Stimulated activated naive CD8-positive, alpha-beta T cell treated with anti-CD3 and anti-CD28 coated beads, Interleukin-15, Interleukin-2, amounts not matched to agents 100 U/mL and 50 U/mL, for 24 hours (primary cell): ENCODE results near the gene TPK1.
"Not testable (repeated sequence)": the region's sequence is repeated elsewhere in the genome, so short reads cannot be mapped to it uniquely, and the experiment has no call there.

Experiments used
- ATAC-seq: fragments of 150-1000 bp; cut with Tn5 transposase; one replicate; pipeline ENCODE4 v1.10.0; 2021
- DNase-seq: peaks from one replicate; pipeline ENCODE4 v3.0.0; 2021

TPK1 gene

DNA sequence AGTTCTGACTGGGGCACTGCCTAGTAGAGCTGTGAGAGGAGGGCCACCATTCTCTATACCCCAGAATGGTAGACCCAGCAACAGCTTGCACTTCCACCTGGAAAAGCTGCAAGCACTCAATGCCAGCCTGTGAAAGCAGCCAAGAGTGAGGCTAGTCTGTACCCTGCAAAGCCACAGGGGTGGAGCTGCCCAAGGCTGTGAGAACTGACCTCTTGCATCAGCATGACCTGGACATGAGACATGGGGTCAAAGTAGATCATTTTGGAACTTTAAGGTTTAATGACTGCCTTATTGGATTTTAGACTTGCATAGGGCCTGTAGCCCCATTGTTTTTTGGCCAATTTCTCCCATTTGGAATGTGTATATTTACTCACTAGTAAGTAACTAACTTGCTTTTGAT lies 206.3 kb downstream of the TPK1 start:
- no peak for ATAC-seq
- DNase-seq, result no peak

DNA sequence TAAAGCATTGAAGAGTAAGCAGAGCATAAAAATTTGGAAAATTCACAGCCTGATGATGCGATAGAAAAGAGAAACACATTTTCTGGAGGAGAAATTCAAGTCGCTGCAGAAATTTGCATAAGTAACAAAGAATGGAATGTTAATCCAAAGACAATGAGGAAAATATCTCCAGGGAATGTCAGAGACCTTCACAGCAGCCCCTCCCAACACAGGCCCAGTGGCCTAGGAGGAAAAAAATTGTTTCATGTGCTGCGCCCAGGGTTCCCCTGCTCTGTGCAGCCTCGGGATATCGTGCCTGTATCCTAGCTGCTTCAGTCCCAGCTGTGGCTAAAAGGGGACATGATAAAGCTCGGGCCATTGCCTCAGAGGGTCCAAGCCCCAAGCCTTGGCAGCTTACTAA lies 206.8 kb downstream of the TPK1 start:
- DNase-seq (no peak), ATAC-seq (no peak)

DNA sequence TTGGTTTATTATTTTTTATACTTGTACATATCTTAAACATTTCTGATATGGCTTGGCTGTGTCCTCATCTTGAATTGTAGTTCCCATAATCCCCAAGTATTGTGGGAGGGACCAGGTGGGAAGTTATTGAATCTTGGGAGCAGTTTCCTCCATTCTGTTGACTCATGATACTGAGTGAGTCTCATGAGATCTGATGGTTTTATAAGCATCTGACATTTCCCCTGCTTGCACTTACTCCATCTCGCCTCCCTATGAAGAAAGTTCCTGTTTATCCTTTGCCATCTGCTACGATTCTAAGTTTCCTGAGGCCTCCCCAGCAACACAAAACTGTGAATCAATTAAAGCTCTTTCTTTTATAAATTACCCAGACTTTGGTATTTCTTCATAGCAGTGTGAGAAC lies 207.7 kb downstream of the TPK1 start:
- DNase-seq (no peak), ATAC-seq (no peak)

DNA sequence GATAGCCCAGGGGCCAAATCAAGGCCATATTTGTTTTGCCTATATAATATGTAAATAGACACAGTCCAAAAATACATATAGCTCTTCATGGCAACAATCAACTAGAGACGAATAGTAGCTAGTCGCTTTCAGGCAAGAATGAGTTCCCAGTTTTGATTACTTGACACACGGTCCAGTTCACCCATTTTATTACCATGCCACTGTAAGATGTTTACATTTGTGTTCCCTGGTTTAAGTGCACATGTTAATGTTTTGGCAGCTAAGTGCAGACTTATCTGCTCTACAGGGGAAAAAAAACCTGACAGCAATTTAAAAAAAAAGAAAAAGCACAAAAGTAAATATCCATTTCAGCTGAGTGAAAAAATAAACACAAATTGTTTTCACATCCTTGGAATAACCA lies 213.1 kb downstream of the TPK1 start:
- ATAC-seq (no peak), DNase-seq (no peak)

DNA sequence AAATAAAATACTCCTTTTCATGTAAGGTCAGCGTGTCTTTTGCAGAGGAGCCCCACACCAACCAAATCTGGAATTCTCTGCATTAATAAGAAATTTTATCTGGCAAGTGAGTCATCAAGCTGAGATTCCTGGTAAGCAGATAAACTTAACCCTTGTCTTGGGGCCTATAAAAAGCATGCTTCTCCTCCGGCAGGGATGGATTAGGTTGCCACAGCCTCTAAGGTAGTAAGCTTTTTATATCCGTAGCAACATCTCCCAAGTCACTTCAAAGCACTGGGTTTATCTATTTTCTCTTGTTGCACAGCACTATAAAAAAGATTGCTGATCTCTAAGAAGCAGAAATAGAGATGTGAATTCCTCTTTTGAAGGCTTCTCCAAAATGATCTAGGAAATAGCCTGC lies 229.6 kb downstream of the TPK1 start:
- ATAC-seq, result no peak
- no peak for DNase-seq

DNA sequence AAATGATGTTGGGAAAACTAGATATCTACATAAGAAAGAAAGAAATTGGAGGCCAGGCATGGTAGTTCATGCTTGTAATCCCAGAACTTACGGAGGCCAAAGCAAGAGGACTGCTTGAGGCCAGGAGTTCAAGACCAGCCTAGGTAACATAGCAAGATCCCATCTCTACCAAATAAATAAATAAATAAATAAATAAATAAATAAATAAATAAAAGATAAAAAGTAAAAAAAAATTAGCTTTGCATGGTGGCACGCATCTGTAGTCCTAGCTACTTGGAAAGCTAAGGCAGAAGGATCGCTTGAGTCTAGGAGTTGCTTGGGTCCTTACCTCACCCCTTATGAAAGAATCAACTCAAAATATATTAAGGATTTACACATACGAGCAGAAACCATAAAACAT lies 238.9 kb downstream of the TPK1 start:
- DNase-seq (no peak), ATAC-seq (no peak)

DNA sequence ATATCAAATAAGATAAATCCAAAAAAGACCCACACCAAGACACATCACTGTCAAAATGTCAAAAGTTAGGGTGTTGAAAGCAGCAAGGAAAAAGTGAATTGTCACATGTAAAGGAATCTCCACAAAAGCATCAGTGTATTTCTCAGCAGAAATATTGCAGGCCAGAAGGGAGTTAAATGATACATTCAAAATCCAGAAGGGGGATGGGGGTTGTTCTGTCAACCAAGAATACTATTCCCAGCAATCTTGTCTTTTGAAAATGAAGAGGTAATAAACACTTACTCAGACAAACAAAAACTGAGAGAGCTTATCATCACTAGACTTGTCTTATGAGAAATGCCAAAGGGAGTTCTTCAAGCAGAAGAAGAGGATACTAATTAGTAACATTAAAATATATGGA lies 241.3 kb downstream of the TPK1 start:
- ATAC-seq (no peak), DNase-seq (no peak)

DNA sequence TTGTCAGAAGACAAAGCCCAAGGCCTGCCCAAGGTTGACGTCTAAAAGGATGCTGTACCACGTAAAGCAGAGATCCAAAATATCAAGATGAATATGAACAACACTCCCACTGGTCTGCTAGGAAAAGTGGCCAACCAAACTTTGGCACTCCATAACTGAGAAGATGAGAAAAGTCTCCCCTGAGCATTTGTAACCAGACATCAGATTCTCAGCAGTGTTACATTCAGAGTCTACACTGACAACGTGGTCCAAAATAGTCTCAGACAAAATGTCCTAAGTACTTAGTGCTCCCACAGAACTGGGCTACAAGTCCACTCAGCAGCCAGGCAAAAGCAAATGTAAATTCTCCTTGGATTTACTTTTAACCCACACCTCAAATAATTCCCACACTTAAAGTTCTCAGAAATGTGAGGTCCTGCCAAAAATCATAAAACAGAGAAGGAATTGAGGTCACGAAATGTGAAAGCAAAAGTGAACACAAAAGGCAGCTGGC lies 247.2 kb downstream of the TPK1 start:
- ATAC-seq, result no peak
- no peak for DNase-seq

DNA sequence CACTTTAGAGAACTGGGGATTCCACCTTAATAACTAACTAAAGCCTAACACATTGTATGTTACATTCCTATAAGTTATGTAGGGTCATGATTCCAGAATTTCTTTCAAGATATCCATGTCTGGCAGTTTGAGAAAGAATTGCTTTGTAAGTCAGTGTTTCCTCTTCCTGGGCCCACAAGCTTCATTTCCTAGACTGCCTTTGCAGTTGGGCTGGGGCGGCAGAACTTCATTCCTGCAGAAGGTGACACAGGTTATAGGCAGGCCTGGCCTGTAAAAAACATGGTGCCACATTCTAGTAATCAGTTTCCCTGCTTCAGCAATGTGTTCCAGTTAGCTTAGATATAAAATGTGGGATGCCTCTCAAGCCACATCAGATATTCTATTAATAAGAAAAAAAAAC lies 248.2 kb downstream of the TPK1 start:
- no peak for DNase-seq
- no peak for ATAC-seq

DNA sequence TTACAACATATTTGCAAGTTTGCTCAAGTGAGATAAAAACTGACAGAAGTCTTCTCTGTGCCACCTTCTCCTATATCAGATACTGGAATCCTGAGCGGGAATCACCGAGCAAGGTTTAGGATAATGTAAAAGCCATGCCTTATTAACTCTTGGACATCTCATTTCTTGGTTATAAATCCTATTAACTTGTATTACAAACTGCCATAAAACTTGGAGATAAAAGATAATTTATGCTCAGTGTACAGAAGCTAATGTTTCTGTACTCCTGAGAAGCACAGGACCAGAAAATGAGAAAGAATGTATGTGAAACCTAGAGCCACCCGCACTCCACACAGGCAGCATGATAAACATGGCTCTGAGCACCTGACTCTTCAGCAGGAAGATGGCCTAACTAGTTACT lies 251.1 kb downstream of the TPK1 start:
- DNase-seq, result no peak
- ATAC-seq, result no peak

DNA sequence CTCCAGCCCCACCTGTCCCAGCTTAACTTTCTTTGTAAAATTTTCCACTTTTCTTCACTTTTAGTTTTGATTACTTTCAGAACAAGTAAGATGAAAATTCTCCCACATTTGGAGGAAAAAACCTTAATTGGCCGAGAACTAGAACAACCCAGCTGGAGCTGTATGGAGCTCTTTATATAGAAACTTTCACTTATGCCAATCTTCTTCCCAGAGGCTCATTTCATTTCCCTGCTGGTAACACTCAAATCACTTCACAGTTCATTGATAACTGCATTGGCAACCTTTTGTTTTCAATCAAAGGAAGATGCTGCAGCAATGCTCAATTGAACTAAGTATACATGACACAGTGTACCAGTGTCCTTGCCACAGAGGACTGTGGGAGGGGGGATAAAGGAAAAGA lies 256.2 kb downstream of the TPK1 start:
- DNase-seq (no peak), ATAC-seq (no peak)

DNA sequence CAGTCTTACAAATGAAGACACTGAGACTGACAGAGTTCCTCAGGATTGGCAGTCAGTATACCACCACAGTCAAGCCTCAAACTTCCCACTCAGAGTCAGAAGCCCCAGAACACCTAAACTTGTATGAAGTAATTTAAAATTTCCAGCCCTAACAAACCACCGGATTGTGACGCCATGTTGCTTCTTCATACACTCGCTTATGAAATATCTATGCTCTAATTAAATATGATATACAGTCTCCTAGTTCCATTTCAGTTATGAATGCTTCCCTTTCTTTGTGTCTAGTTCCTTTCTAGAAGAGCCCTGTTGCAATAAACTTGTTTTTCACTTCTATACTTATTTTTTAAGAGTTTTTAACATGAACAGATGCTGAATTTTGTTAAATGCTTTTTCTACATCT lies 260.4 kb downstream of the TPK1 start:
- DNase-seq (no peak), ATAC-seq (no peak)

DNA sequence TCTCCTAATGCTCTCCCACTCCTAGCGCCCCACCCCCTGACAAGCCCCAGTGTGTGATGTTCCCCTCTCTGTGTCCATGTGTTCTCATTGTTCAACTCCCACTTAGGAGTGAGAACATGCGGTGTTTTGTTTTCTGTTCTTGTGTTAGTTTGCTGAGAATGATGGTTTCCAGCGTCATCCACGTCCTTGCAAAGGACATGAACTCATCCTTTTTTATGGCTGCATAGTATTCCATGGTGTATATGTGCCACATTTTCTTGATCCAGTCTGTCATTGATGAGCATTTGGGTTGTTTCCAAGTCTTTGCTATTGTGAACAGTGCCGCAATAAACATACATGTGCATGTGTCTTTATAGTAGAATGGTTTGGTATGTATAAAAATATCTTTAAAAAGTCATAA lies 261.1 kb downstream of the TPK1 start:
- not testable (repeated sequence) for DNase-seq, ATAC-seq

DNA sequence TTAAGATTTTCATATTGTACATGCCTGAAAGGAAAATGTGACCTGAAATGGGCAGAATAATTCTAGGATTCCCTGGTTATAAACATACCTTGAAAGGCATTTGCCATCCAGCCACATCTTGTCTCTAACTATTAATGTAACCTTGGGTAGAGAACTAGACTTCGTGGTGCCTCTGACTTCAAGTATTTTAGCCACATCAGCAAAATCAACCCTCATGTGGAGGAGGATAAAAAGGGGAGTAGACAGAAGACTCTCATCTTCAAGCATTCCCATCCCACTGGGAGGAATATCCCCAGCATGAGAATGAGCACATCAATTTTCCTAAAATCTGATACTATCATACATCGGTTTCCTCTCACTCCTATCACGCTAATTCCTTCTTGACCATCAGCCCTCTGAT lies 267.6 kb downstream of the TPK1 start:
- ATAC-seq (no peak), DNase-seq (no peak)

DNA sequence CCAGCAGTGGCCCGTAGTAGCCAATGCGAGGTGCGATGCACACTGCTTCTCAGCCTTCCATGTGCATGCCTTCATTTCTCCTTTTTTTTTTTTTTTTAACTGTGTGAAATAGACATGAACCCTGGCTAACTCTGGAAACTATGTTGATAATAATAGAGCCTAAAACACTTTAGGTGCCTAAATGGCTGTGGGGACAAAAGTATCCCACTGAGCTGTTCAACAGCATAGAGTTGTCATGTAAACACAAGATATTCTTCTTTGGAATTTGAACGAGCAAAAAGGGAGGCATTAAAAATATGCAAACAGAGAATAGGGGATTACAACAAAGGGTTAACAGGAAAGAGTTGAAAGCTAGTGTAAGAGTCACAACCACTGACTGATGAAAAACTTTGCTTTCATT lies 270.3 kb downstream of the TPK1 start:
- no peak for ATAC-seq
- DNase-seq, result no peak

DNA sequence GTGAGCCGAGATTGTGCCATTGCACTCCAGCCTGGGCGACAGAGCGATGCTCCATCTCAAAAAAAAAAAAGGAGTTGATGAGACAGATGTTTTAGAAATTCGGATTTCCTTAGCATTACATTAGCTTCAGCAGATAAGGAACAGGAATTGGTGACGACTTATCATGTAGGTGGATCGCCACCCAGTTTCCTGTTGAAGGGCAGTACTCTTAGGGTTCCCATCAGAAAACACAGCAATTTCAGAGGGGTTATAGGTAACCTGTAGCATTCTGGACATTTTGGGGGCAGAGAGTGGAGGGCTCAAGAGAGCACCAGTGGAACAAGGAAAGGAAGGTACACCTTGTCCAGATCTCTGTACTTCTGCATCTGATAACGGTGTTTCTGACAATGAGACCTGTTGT lies 286.0 kb downstream of the TPK1 start:
- DNase-seq, result no peak
- ATAC-seq, result no peak

DNA sequence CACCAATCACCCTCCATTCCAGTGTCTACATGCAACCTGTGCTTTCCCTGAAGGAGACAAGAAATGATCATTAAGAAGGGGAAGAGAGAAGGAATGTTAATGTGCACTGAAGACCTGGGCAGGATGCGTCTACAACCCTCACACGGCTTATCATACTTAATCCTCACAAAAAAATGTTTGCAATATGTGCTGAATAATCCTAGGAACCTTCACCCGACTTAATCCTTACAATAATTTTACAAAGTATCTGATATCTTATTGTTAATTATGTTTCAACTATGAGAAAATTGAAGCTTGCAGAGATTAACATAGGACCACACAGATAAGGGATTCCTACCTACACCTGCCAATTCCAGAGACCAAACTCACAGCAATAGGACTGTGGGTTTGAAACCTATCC lies 287.3 kb downstream of the TPK1 start:
- ATAC-seq, result no peak

DNA sequence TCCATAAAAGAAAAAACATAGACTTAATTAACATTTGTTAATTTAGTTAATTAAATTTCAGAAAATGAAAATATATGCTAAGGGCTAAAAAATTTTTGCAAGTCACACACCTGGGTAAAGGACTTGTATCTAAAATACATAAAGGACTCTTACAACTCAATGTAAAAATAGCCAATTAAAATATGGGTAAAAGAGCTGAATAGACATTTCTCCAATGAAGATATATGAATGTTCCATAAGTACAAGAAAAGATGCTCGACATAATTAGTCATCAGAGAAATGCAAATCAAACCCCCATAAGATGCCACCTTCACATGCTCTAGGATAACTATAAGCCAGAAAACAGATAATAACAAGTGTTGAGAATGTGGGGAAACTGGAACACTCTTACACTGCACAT lies 288.0 kb downstream of the TPK1 start:
- DNase-seq (no peak), ATAC-seq (no peak)

More for the DNA sequence above, 287.3 kb downstream of the TPK1 start:
- no peak for DNase-seq

DNA sequence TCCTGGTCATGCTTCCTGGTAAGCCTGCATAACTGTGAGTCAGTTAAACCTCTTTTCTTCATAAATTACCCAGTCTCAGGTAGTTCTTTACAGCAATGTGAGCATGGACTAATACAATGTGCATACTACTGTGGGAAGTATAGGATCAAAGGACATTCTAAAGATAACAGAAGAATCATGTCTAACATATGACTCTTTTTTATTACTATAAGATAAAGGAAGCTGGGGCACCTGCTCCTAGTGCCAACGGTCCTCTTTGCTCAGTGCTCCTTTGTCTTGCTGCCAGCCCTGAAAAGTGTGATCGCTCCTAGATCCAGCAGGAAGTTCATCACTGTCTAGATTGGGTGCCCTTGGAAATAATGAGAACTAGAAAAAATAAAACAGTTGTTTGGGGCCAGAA lies 289.1 kb downstream of the TPK1 start:
- DNase-seq (no peak), ATAC-seq (no peak)

DNA sequence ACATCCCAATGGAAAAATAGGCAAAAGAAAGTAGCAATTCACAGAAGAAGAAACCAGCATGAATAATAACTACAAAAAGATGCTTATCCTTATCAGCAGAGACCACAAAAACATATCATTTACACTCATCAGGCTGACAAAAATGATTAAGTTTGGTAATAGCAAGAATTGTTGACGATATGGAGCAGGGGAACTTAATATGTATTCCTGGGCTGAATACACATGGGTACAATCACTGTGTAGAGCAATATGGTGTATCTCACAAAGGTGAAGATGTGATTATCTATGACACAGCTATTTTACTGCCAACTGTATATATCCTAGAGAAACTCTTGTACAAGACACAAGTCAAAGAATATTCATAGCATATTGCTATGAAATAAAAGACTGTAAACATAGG lies 290.5 kb downstream of the TPK1 start:
- DNase-seq, result no peak
- ATAC-seq, result no peak

DNA sequence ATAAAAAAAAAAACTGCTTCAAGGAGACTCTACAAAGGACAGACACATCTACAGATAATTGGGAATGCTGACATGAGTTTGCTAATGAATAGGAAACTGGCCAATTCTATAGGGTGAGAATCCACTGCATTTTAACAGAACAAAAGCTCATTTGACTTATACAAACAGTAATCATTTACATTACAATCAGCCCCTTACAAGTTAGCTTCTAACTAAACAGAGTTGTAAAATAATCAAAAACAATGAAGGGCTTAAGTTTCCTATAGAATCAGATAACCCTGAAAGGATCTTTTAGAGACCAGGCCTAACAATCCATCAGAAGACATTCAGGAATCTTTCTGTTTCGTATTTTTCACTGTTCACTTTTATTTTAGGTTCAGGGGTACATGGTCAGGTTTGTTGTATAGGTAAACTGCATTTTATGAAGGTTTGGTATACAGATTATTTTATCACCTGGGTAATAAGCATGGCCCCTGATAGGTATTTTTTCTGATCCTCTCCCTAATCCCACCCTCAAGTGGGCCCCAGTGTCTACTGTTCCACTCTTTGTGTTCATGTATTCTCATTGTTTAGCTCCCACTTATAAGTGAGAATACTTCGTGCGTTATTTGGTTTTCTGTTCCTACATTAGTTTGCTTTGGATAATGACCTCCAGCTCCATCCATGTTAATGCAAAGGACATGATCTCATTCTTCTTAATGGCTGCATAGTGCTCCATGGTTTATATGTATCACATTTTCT lies 301.0 kb downstream of the TPK1 start:
- DNase-seq, result no peak
- no peak for ATAC-seq

DNA sequence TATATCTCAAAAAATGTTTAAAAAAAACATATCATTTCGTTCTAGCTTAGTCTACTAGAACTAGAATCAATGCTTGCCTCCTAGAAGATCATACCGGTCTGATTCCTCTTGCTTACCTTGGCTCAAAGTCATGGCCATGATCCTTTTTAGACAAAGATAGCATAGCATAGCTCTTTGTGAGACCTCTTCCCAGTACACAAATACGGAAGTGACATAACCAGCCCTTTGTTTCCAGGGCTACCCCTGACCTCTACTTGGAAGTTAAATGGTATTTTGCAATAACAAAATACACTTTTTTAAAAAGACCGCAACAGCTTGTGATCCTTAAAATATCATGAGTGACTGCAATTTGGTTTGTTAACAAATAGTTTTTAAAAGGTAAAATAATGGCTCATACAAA lies 301.7 kb downstream of the TPK1 start:
- DNase-seq, result no peak
- no peak for ATAC-seq

DNA sequence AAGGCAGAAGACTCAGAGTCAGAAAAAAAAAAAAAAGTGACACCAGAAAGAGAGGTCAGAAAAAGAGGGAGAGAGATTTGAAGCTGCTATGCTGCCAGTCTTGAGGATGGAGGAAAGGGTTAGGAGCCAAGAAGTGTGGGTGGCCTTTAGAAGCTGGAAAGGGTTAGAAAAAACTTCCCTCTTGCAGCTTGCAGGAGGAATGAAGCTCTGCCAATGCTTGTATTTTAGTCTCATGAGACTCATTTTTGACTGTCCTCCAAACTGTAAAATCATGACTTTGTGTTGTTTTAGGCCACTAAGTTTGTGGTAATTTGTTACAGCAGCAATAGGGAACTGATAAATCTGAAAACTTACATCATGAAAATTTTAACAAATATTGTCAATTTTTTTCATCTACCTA lies 304.7 kb downstream of the TPK1 start:
- no peak for DNase-seq
- ATAC-seq, result no peak

DNA sequence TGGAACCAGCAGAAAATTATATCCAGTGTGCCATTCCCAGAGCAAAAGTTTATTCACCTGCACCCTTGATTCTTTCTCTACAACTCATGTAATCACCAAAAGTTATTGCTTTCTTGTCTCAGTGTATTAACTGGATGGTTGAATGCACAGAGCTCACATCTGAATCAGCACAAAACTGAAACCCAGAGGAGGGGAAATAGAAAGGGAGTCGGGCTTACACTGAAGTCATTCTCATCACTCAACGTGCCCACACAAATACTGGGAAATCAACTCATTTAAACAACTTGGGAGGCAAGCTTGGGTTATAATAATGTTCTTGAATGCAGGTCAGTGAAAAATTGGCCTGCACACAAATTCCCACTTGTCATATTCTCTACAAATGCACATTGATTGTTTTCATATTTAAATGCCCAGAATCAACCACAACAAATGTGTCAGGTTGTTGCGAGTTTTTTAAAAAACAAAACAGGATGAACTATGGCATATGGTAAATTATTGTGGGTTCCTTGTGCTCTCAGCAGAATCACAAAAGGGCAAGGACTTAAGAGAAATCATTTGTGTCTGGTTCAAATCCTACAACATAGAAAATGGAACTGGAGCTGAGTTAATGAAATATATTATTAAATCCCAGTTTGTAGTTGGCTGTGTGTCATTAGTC lies 306.5 kb downstream of the TPK1 start:
- DNase-seq (no peak), ATAC-seq (peak; percentile 61)
